HUES48 (cell line): ENCODE measurements around the gene KLHL2.

ENCODE experiments used
- H3K27ac ChIP-seq: one replicate; pipeline ENCODE4 v1.7.0; 2013; ENCODE audit warnings: low read depth, low read length, inconsistent platforms
- H3K27me3 ChIP-seq: 2 replicates; pipeline ENCODE4 v1.6.1; 2013; ENCODE audit warnings: mild to moderate bottlenecking, low read length; ENCODE audit not compliant: control insufficient read depth, insufficient read depth
- H3K36me3 ChIP-seq: 2 replicates; pipeline ENCODE4 v1.6.1; 2013; ENCODE audit warnings: low read length; ENCODE audit not compliant: control insufficient read depth, insufficient read depth
- H3K4me1 ChIP-seq: 2 replicates; pipeline ENCODE4 v1.6.1; 2013; ENCODE audit warnings: mild to moderate bottlenecking, low read length; ENCODE audit not compliant: control insufficient read depth, insufficient read depth
- H3K4me3 ChIP-seq: 2 replicates; pipeline ENCODE4 v1.5.1; 2013; ENCODE audit warnings: mild to moderate bottlenecking, low read depth, low read length
- H3K9ac ChIP-seq: 2 replicates; pipeline ENCODE4 v1.6.1; 2013; ENCODE audit warnings: mild to moderate bottlenecking, low read depth, low read length, moderate library complexity
- H3K9me3 ChIP-seq: 2 replicates; pipeline ENCODE4 v1.6.1; 2013; ENCODE audit warnings: low read length; ENCODE audit not compliant: control insufficient read depth, insufficient read depth

The KLHL2 gene

DNA sequence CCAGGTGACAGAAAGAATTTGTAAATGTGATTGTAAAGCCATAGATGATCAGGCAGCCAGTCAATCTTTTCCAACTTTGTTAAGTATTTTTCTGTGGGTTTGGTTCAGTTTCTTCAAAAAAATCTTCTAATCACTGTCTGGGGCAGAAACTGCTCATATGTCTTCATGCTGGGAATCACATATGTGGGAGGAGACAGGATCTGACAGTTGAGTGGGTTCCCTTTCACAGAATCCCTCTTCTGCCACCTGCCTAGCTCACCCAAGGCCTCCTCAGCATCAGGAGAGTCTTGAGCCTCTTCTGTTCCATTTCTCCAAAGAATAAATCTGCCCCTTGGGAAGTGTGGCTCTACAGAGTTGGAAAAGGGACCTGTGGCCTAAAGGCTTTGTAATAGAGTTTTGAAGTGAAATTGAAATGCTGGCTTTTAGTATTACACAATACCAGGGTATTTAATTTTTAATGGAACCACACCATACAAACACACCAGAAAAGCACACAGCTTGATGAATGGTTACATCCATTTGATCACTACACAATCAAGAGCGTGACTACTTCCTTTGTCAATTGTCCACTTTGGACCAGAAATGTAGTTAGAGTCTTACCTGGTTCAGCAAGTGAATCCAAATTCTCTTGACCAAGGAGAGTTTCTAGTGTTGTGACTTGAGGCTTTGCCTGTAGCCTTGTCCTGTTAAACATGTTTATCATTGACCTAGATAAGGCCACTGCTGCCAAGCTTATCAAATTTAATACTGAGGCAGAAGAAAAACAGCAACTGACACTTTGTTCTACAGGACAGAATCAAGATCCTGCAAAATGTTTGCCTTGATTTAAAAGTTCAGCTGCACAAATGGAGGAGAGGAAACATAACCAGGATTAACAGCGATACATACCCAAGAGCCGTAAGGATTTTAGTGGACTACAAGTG lies 140.5 kb downstream of the KLHL2 start:
- peaks cover 7% of the 10 kb centered on the region for H3K36me3 ChIP-seq
- no peak overlapping the region for H3K9ac ChIP-seq
- H3K9me3 ChIP-seq = no peaks in the 10 kb centered on the region; the same call in 1 of the 2 replicates
- no peak overlapping the region for H3K4me3 ChIP-seq
- H3K4me1 ChIP-seq = no peaks in the 10 kb centered on the region
- H3K27me3 ChIP-seq = no peaks in the 10 kb centered on the region
- no peak overlapping the region for H3K27ac ChIP-seq

DNA sequence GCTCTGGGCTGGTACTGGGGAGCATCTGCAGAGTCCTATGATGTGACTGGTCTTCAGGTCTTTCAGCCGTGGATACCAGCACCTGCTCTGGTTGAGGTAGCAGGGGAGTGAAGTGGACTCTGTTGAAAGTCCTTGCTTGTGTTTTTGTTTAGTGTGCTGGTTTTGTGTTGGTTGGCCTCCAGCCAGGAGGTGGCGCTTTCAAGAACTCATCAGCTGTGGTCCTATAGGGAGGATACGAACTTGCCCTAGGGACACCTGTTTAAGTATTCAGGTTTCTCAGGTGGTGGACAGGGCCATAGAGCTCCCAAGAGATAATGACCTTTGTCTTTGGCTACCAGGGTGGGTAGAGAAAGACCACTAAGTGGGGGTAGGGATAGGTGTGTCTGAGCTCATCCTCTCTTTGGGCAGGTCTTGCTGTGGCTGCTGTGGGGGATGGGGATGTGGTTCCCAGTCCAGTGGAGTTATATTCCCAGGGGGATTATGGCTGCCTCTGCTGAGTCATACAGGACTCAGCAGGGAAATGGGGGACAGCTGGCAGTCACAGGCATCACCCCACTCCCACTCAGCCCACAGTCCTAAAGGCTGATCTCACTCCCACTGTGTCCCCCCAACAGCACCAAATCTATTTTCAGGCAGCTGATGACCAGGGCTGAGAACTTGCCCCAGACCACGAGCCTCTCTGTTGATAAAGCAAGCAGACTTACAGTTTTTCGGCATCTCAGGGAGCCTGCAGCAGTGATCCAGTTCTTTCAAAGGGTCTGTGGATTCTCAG lies 144.2 kb downstream of the KLHL2 start:
- Histone ChIP-seq H3K27me3 (no peaks in the 10 kb centered on the region), H3K9ac (no peak overlapping the region), H3K4me1 (no peaks in the 10 kb centered on the region), H3K36me3 (no peaks in the 10 kb centered on the region), H3K27ac (no peak overlapping the region), H3K4me3 (no peak overlapping the region), H3K9me3 (no peaks in the 10 kb centered on the region; the same call in none of the 2 replicates)

- no peaks in the 10 kb centered on the region for H3K36me3 ChIP-seq
- no peaks in the 10 kb centered on the region for H3K4me1 ChIP-seq
- H3K4me3 ChIP-seq = no peak overlapping the region
- no peaks in the 10 kb centered on the region for H3K27me3 ChIP-seq
- H3K27ac ChIP-seq = no peak overlapping the region
- no peak overlapping the region for H3K9ac ChIP-seq
- no peaks in the 10 kb centered on the region; the same call in none of the 2 replicates for H3K9me3 ChIP-seq
These were observed 148.5 kb downstream of the KLHL2 start for GRCh38 chr4:165355900-165356300.

GRCh38 chr4:165359506-165359905 lies 152.1 kb downstream of the KLHL2 start:
- no peaks in the 10 kb centered on the region for H3K9me3 ChIP-seq
- H3K4me1 ChIP-seq = peaks cover 2% of the 10 kb centered on the region
- no peaks in the 10 kb centered on the region for H3K36me3 ChIP-seq
- no peak overlapping the region for H3K27ac ChIP-seq
- H3K9ac ChIP-seq = no peak overlapping the region
- H3K4me3 ChIP-seq = no peak overlapping the region
- H3K27me3 ChIP-seq = no peaks in the 10 kb centered on the region

- H3K36me3 ChIP-seq = no peaks in the 10 kb centered on the region
- no peak overlapping the region for H3K27ac ChIP-seq
- H3K4me1 ChIP-seq = peaks cover 9% of the 10 kb centered on the region
- H3K9ac ChIP-seq = no peak overlapping the region
- H3K9me3 ChIP-seq = no peaks in the 10 kb centered on the region
- no peak overlapping the region for H3K4me3 ChIP-seq
- H3K27me3 ChIP-seq = no peaks in the 10 kb centered on the region
These were observed 152.8 kb downstream of the KLHL2 start for GRCh38 chr4:165360041-165360695.

DNA sequence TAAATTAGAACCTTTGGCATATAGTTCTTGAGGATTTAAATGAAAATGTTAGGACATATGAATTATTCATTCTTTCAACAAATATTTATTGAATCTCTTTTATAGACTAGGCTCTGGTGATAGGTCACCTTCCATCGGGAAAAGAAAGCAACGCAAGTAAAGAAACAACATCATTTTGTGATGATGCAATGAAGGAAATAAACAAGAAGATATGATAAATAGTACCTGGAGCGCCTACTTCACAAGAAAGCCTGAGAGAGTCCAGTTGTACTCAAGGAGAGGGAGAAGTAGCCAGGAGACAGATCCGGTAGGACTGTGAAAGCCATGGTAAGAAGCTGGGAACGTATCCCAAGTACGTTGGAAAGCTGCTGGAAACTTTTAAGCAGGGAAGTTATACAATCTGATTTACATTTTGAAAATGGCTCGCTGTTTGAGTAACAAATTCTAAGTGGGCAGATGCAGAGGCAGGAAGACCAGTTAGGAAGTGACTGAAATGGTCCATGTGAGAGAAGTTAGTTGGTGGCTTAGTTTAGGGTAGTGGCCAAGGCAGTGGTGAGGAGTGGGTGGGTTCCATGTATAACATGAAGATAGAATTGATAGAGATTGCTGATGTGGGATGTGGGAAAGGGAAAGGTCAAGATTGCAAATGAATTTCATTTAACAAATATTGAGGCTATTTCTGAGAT lies 153.8 kb downstream of the KLHL2 start:
- H3K9me3 ChIP-seq = no peaks in the 10 kb centered on the region
- H3K27ac ChIP-seq = no peak overlapping the region
- H3K4me3 ChIP-seq = no peak overlapping the region
- peaks cover 9% of the 10 kb centered on the region for H3K4me1 ChIP-seq
- H3K9ac ChIP-seq = no peak overlapping the region
- no peaks in the 10 kb centered on the region for H3K27me3 ChIP-seq
- no peaks in the 10 kb centered on the region for H3K36me3 ChIP-seq

- no peaks in the 10 kb centered on the region for H3K9me3 ChIP-seq
- H3K9ac ChIP-seq = no peak overlapping the region
- no peaks in the 10 kb centered on the region for H3K36me3 ChIP-seq
- H3K27me3 ChIP-seq = no peaks in the 10 kb centered on the region
- H3K4me3 ChIP-seq = no peak overlapping the region
- H3K27ac ChIP-seq = no peak overlapping the region
- H3K4me1 ChIP-seq = peaks cover 9% of the 10 kb centered on the region
These were observed 154.4 kb downstream of the KLHL2 start for GRCh38 chr4:165361810-165362209.

- Histone ChIP-seq H3K4me3 (no peak overlapping the region), H3K36me3 (no peaks in the 10 kb centered on the region), H3K9me3 (no peaks in the 10 kb centered on the region), H3K27ac (no peak overlapping the region), H3K9ac (no peak overlapping the region), H3K27me3 (no peaks in the 10 kb centered on the region), H3K4me1 (peaks cover 21% of the 10 kb centered on the region)
These were observed 157.2 kb downstream of the KLHL2 start for GRCh38 chr4:165364452-165365080.

DNA sequence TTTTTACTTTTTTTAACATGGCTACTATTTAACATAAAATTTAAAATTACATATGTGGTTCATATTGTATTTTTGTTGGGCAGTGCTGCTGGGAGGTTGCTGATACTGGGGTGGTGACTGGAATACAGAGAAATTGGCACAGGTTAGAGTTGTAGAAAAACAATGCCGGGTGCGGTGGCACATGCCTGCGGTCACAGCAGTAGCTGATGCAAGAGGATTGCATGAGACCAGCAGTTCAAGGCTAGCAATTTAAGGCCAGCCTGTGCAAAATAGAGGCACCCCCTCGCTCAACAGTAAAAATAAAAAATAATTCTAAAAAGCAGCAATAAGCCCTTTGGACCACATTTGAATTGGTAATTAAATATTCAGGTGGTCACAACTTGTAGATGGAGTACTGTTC lies 159.7 kb downstream of the KLHL2 start:
- Histone ChIP-seq H3K27me3 (no peaks in the 10 kb centered on the region), H3K27ac (no peak overlapping the region), H3K4me1 (peaks cover 21% of the 10 kb centered on the region), H3K9ac (no peak overlapping the region), H3K4me3 (no peak overlapping the region), H3K9me3 (no peaks in the 10 kb centered on the region), H3K36me3 (no peaks in the 10 kb centered on the region)

DNA sequence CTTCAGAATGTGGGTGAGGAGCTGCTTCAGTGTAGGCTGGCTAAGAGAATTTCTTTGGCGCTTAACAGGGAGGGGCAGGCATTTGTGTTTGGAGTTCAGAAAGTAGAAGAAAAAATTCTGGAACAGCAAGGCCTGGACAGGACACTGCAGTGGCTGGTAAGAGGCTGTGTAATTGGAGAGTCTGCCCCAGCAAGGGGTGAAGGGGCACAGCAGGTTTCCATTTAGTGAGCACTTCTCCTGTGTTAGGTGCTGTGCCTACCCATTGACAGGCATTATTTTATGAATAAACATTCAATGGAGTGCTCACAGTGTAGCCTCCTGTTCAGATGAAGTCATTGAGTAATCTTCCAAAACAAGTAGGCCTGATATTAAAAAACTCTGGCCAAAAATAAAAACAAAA lies 160.8 kb downstream of the KLHL2 start:
- no peaks in the 10 kb centered on the region for H3K27me3 ChIP-seq
- no peak overlapping the region for H3K27ac ChIP-seq
- no peaks in the 10 kb centered on the region for H3K36me3 ChIP-seq
- H3K9me3 ChIP-seq = no peaks in the 10 kb centered on the region
- no peak overlapping the region for H3K4me3 ChIP-seq
- H3K4me1 ChIP-seq = peaks cover 21% of the 10 kb centered on the region
- H3K9ac ChIP-seq = no peak overlapping the region
